Cardiac muscle cell (in vitro differentiated cells and primary cell): ENCODE data around the gene OS9. TPM values are rescaled to one million over a fixed set of nuclear protein-coding genes. Genes with fewer than 3 reads are reported as not detected.
"Not testable (repeated sequence)": the region's sequence is repeated elsewhere in the genome, so short reads cannot be mapped to it uniquely, and the experiment has no call there.

Source experiments
- DNase-seq, 2 donors: peaks; one replicate each; pipeline versions ENCODE4 v3.0.0 to v3.0.0-alpha.2; 2010 to 2017; ENCODE audit warnings: low read depth in 1 of 2, low spot score in 1 of 2
- H3K27ac ChIP-seq: fragments of 200-600 bp; sonication (generic); 2 replicates; pipeline ENCODE4 v1.5.1; 2016
- H3K27me3 ChIP-seq: fragments of 200-600 bp; sonication (generic); 2 replicates; pipeline ENCODE4 v1.6.0; 2016; ENCODE audit warnings: control low read depth
- H3K36me3 ChIP-seq: fragments of 200-600 bp; sonication (generic); 2 replicates; pipeline ENCODE4 v1.5.1; 2016; ENCODE audit warnings: control low read depth
- H3K4me1 ChIP-seq: fragments of 200-600 bp; sonication (generic); 2 replicates; pipeline ENCODE4 v1.8.1; 2017; ENCODE audit warnings: low read depth, mild to moderate bottlenecking, mixed run types
- H3K4me3 ChIP-seq: fragments of 200-600 bp; sonication (generic); 2 replicates; pipeline ENCODE4 v1.5.1; 2016; ENCODE audit warnings: mild to moderate bottlenecking
- H3K9me3 ChIP-seq: fragments of 200-600 bp; sonication (generic); 2 replicates; pipeline ENCODE4 v1.5.1; 2017; ENCODE audit warnings: low read depth, mild to moderate bottlenecking, control low read depth
- polyA plus RNA-seq: library from polyadenylated mRNA; unstranded; fragments of >200 nt; fragmentation: Nextera tagmentation; extraction: Ambion mirVana; gene quantifications from 2 replicates; pipeline ENCODE4 v1.2.1, GENCODE V29; 2016
- total RNA-seq: library from RNA; depleted of rRNA; stranded (reverse); fragments of >200 nt; gene quantifications from 2 replicates; pipeline ENCODE4 v1.2.3, GENCODE V29; 2016
- TF ChIP-seq, protein P1 (sequence below): IDR thresholded peaks from 2 replicates; pipeline ENCODE4 v1.5.1; 2012; ENCODE audit warnings: low read depth, mild to moderate bottlenecking, low read length

OS9 gene
- total and polyA plus RNA-seq, 2 experiments from 2014 or later = 134 to 182 TPM

DNA sequence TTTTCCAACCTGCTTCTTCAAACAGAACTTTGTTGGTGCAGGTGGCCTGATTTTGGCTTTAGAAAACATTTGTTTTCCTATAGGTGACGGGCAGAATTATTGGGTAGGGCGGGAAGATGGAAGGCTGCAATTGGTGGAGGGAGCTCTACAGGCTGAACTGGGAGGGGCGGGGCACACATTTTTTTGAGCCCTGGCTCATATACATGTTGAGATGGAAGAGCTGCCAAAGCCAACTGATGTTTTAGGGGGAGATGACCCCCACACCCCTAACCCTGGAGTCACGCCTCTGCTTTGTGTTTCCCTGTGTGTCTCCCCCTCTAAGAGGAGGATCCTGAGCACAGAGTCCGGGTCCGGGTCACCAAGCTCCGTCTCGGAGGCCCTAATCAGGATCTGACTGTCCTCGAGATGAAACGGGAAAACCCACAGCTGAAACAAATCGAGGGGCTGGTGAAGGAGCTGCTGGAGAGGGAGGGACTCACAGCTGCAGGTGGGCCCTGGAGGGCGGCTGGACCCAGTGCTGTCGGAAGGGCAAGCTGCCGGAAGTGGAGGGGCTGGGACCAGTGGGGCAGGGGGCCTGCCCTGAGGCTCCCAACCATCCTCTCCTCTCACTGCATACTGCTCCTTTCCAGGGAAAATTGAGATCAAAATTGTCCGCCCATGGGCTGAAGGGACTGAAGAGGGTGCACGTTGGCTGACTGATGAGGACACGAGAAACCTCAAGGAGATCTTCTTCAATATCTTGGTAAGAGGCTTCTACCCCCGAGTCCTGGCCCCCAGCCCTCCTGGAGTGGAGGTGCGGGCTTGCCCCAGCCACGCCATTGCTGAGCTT, 26.1 kb downstream of the OS9 start:
- Histone ChIP-seq H3K36me3 (peaks cover 17% of the 10 kb centered on the region), H3K27ac (no peak overlapping the region), H3K27me3 (peaks cover 21% of the 10 kb centered on the region), H3K4me3 (no peak overlapping the region), H3K4me1 (no peaks in the 10 kb centered on the region), H3K9me3 (no peaks in the 10 kb centered on the region)
- TF ChIP-seq, protein P1, sequence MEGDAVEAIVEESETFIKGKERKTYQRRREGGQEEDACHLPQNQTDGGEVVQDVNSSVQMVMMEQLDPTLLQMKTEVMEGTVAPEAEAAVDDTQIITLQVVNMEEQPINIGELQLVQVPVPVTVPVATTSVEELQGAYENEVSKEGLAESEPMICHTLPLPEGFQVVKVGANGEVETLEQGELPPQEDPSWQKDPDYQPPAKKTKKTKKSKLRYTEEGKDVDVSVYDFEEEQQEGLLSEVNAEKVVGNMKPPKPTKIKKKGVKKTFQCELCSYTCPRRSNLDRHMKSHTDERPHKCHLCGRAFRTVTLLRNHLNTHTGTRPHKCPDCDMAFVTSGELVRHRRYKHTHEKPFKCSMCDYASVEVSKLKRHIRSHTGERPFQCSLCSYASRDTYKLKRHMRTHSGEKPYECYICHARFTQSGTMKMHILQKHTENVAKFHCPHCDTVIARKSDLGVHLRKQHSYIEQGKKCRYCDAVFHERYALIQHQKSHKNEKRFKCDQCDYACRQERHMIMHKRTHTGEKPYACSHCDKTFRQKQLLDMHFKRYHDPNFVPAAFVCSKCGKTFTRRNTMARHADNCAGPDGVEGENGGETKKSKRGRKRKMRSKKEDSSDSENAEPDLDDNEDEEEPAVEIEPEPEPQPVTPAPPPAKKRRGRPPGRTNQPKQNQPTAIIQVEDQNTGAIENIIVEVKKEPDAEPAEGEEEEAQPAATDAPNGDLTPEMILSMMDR = no peak
- no peak for DNase-seq

GRCh38 chr12:57720606-57721595, 27.0 kb downstream of the OS9 start:
- no peaks in the 10 kb centered on the region for H3K9me3 ChIP-seq
- H3K4me1 ChIP-seq = peaks cover 1% of the 10 kb centered on the region
- no peak overlapping the region for H3K4me3 ChIP-seq
- H3K36me3 ChIP-seq = peaks cover 17% of the 10 kb centered on the region
- no peak for DNase-seq
- H3K27me3 ChIP-seq = peaks cover 30% of the 10 kb centered on the region
- TF ChIP-seq, protein P1 = no peak
- no peak overlapping the region for H3K27ac ChIP-seq

GRCh38 chr12:57721846-57722608, 28.1 kb downstream of the OS9 start:
- Histone ChIP-seq H3K36me3 (peaks cover 16% of the 10 kb centered on the region), H3K27me3 (peaks cover 41% of the 10 kb centered on the region)
- not testable (repeated sequence) for H3K4me1 ChIP-seq, H3K4me3 ChIP-seq, H3K27ac ChIP-seq, DNase-seq, H3K9me3 ChIP-seq

DNA sequence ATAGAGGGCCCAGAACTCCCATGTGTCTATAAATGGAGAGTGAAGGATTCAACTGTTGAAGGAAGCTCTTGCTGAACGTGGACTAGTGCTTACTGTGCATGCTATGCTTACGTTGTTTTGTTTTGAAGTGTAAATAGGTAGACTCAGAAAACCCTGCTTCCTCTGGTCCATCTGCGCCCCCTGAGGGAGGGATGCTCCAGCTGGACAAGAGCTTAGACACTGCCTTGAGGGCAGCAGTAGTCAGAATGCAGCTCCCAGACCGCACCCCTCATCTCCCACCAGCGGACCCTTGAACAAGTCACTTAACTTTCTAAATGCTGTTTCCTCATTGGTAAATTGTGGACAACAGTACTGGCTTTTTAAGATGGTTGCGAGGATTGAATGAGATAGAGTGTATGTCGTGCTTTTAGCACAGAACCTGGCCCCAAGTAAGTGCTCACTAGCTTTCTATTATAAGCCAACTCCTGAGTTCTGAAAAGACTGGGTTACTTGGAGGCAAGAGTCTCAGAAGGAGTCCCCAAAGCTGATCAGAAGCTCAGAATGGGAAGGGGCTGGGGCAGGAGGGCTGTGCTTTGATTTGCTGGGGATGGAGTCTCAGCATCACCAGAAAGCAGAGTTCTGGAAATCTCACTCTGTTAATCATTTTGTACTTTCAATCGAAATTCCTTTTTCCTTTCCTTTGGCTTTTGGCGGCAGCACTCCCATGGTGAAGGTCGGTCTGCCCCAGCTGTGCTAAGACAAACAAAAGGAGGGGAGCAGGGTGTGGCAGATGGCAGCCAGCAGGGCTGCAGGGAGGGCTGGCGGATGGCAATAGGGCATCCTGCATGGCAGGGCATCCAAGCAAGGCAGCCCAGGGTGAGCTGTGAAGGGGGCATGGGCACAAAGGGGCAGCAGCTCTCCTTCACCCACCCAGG, 29.0 kb downstream of the OS9 start:
- no peak for DNase-seq
- Histone ChIP-seq H3K36me3 (peaks cover 13% of the 10 kb centered on the region), H3K27ac (no peak overlapping the region), H3K4me1 (peaks cover 4% of the 10 kb centered on the region), H3K27me3 (peaks cover 50% of the 10 kb centered on the region), H3K4me3 (no peak overlapping the region), H3K9me3 (no peaks in the 10 kb centered on the region)
- TF ChIP-seq, protein P1 = no peak

- TF ChIP-seq, protein P1 = no peak
- DNase-seq = no peak
- Histone ChIP-seq H3K27ac (no peak overlapping the region), H3K4me3 (no peak overlapping the region), H3K27me3 (peaks cover 57% of the 10 kb centered on the region), H3K4me1 (peaks cover 4% of the 10 kb centered on the region), H3K36me3 (peaks cover 12% of the 10 kb centered on the region), H3K9me3 (no peaks in the 10 kb centered on the region)
These were observed 29.7 kb downstream of the OS9 start for GRCh38 chr12:57723630-57723962.
